HEK293 (cell line): ENCODE results near the gene SH3RF3.
A peak's percentile ranks its signal among the peaks of the same experiment; 100 is the strongest.

Source experiments
- CTCF ChIA-PET: fragments of 350-600 bp; formaldehyde crosslinking; extraction: SDS; loops from one replicate; lab custom pipeline; 2021; ENCODE audit warnings: antibody characterized with exemption; lab: Yijun Ruan, JAX
- POLR2A ChIA-PET: fragments of 300-600 bp; formaldehyde crosslinking; extraction: SDS; loops from one replicate; lab custom pipeline; 2020; ENCODE audit warnings: antibody characterized with exemption, inconsistent platforms; lab: Yijun Ruan, JAX
- H3K27ac ChIP-seq: fragments of 200-500 bp; sonication (Bioruptor generic); 2 replicates; pipeline ENCODE4 v1.5.1; 2014; ENCODE audit warnings: low read depth, low read length, control low read depth, inconsistent platforms; ENCODE audit errors: extremely low read depth
- H3K36me3 ChIP-seq, 2 experiments: fragments of 200-500 bp in 1 of 2; sonication (Bioruptor generic) in 1 of 2; 1 replicate in 1 of 2; 2 replicates in 1 of 2; pipeline ENCODE4 v1.5.1; 2014 to 2017; ENCODE audit warnings: inconsistent platforms in 2 of 2, low read length in 2 of 2; ENCODE audit not compliant: control insufficient read depth in 2 of 2, insufficient read depth in 1 of 2
- H3K4me1 ChIP-seq: fragments of 200-500 bp; sonication (Bioruptor generic); 2 replicates; pipeline ENCODE4 v1.5.1; 2014; ENCODE audit warnings: mild to moderate bottlenecking, low read length, inconsistent platforms; ENCODE audit not compliant: control insufficient read depth, insufficient read depth
- H3K4me3 ChIP-seq: 2 replicates; pipeline ENCODE4 v1.5.1; 2011; ENCODE audit warnings: low read depth, mild to moderate bottlenecking, control low read depth, low read length, moderate library complexity
- H3K9me3 ChIP-seq: fragments of 200-500 bp; sonication (Bioruptor generic); 2 replicates; pipeline ENCODE4 v1.5.1; 2014; ENCODE audit warnings: low read depth, low read length, inconsistent platforms; ENCODE audit not compliant: control insufficient read depth, insufficient read depth
- ELK4 ChIP-seq: IDR thresholded peaks from 2 replicates; pipeline ENCODE4 v1.6.1; 2011; ENCODE audit warnings: mild to moderate bottlenecking, low read depth, low read length, borderline replicate concordance
- HIC1 ChIP-seq: fragments of 450-650 bp; formaldehyde crosslinking; IDR thresholded peaks from 2 replicates; pipeline ENCODE4 v1.5.1; 2016; ENCODE audit warnings: missing biosample characterization, missing genetic modification characterization
- INSM2 ChIP-seq: fragments of 450-650 bp; formaldehyde crosslinking; IDR thresholded peaks from 2 replicates; pipeline ENCODE4 v1.5.1; 2016; ENCODE audit warnings: missing biosample characterization, missing genetic modification characterization
- SALL2 ChIP-seq: fragments of 450-650 bp; formaldehyde crosslinking; IDR thresholded peaks from 2 replicates; pipeline ENCODE4 v1.5.0; 2017; ENCODE audit warnings: missing biosample characterization, mild to moderate bottlenecking, missing genetic modification characterization, borderline replicate concordance
- SCRT1 ChIP-seq: fragments of 450-650 bp; formaldehyde crosslinking; IDR thresholded peaks from 2 replicates; pipeline ENCODE4 v1.5.1; 2016; ENCODE audit warnings: missing biosample characterization, missing genetic modification characterization, borderline replicate concordance
- WT1 ChIP-seq: fragments of 450-650 bp; formaldehyde crosslinking; IDR thresholded peaks from 2 replicates; pipeline ENCODE4 v1.5.1; 2016; ENCODE audit warnings: missing biosample characterization, missing genetic modification characterization
- ZIC2 ChIP-seq: fragments of 450-650 bp; formaldehyde crosslinking; IDR thresholded peaks from 2 replicates; pipeline ENCODE4 v1.5.1; 2016; ENCODE audit warnings: missing biosample characterization, missing genetic modification characterization
- ZNF140 ChIP-seq: fragments of 450-650 bp; formaldehyde crosslinking; IDR thresholded peaks from 2 replicates; pipeline ENCODE4 v1.5.1; 2016; ENCODE audit warnings: missing biosample characterization, missing genetic modification characterization
- ZNF223 ChIP-seq: fragments of 450-650 bp; formaldehyde crosslinking; IDR thresholded peaks from 2 replicates; pipeline ENCODE4 v1.5.1; 2016; ENCODE audit warnings: missing biosample characterization, missing genetic modification characterization
- ZNF24 ChIP-seq: fragments of 450-650 bp; formaldehyde crosslinking; IDR thresholded peaks from 2 replicates; pipeline ENCODE4 v1.5.1; 2016; ENCODE audit warnings: missing biosample characterization, missing genetic modification characterization
- ZNF248 ChIP-seq: fragments of 450-650 bp; formaldehyde crosslinking; IDR thresholded peaks from 2 replicates; pipeline ENCODE4 v1.5.1; 2017; ENCODE audit warnings: missing biosample characterization, missing genetic modification characterization
- ZNF302 ChIP-seq: fragments of 450-650 bp; formaldehyde crosslinking; IDR thresholded peaks from 2 replicates; pipeline ENCODE4 v1.5.1; 2016; ENCODE audit warnings: missing biosample characterization, missing genetic modification characterization, low read depth
- ZNF311 ChIP-seq: fragments of 450-650 bp; formaldehyde crosslinking; IDR thresholded peaks from 2 replicates; pipeline ENCODE4 v1.5.1; 2017; ENCODE audit warnings: missing biosample characterization, missing genetic modification characterization, borderline replicate concordance
- ZNF350 ChIP-seq: fragments of 450-650 bp; formaldehyde crosslinking; IDR thresholded peaks from 2 replicates; pipeline ENCODE4 v1.5.0; 2017; ENCODE audit warnings: missing biosample characterization, mild to moderate bottlenecking, missing genetic modification characterization
- ZNF521 ChIP-seq: fragments of 450-650 bp; formaldehyde crosslinking; IDR thresholded peaks from 2 replicates; pipeline ENCODE4 v1.5.1; 2017; ENCODE audit warnings: missing biosample characterization, mild to moderate bottlenecking, missing genetic modification characterization
- ZNF530 ChIP-seq: fragments of 450-650 bp; formaldehyde crosslinking; IDR thresholded peaks from 2 replicates; pipeline ENCODE4 v1.5.1; 2016; ENCODE audit warnings: low read depth, missing biosample characterization, missing genetic modification characterization
- ZNF585B ChIP-seq: fragments of 450-650 bp; formaldehyde crosslinking; IDR thresholded peaks from 2 replicates; pipeline ENCODE4 v1.5.1; 2016; ENCODE audit warnings: missing biosample characterization, missing genetic modification characterization
- ZNF610 ChIP-seq: fragments of 450-650 bp; formaldehyde crosslinking; IDR thresholded peaks from 2 replicates; pipeline ENCODE4 v1.5.1; 2016; ENCODE audit warnings: missing biosample characterization, missing genetic modification characterization, borderline replicate concordance
- ZNF626 ChIP-seq: fragments of 450-650 bp; sonication (Bioruptor Pico); formaldehyde crosslinking; IDR thresholded peaks from 2 replicates; pipeline ENCODE4 v1.5.1; 2018; ENCODE audit warnings: missing biosample characterization, missing genetic modification characterization, inconsistent platforms
- ZNF660 ChIP-seq: fragments of 450-650 bp; IDR thresholded peaks from 2 replicates; pipeline ENCODE4 v1.5.1; 2018; ENCODE audit warnings: missing biosample characterization, mild to moderate bottlenecking, missing genetic modification characterization
- ZNF701 ChIP-seq: fragments of 450-650 bp; formaldehyde crosslinking; IDR thresholded peaks from 2 replicates; pipeline ENCODE4 v1.5.1; 2016; ENCODE audit warnings: missing biosample characterization, missing genetic modification characterization
- ZNF76 ChIP-seq: fragments of 450-650 bp; formaldehyde crosslinking; IDR thresholded peaks from 2 replicates; pipeline ENCODE4; 2016; ENCODE audit warnings: low read depth, missing biosample characterization, missing genetic modification characterization, borderline replicate concordance
- ZNF785 ChIP-seq: fragments of 450-650 bp; formaldehyde crosslinking; IDR thresholded peaks from 2 replicates; pipeline ENCODE4 v1.5.1; 2016; ENCODE audit warnings: missing biosample characterization, missing genetic modification characterization
- ZSCAN5A ChIP-seq: fragments of 450-650 bp; formaldehyde crosslinking; IDR thresholded peaks from 2 replicates; pipeline ENCODE4 v1.5.1; 2016; ENCODE audit warnings: missing biosample characterization, missing genetic modification characterization
- ZXDB ChIP-seq: fragments of 450-650 bp; formaldehyde crosslinking; IDR thresholded peaks from 2 replicates; pipeline ENCODE4 v1.5.1; 2016; ENCODE audit warnings: missing biosample characterization, missing genetic modification characterization

The SH3RF3 gene

GRCh38 chr2:109153005-109153784, 24.2 kb downstream of the SH3RF3 start:
- Histone ChIP-seq H3K9me3 (no peaks in the 10 kb centered on the region), H3K4me3 (no peak overlapping the region), H3K4me1 (no peaks in the 10 kb centered on the region; the same call in 1 of the 2 replicates), H3K27ac (no peak overlapping the region), H3K36me3 (no peaks in the 10 kb centered on the region)
- no peak for TF ChIP-seq INSM2 (tag by site-specific recombination)
- TF ChIP-seq ZXDB (tag by site-specific recombination), result no peak
- TF ChIP-seq ELK4, result no peak
- no peak for TF ChIP-seq SALL2 (tag by site-specific recombination)
- no peak for TF ChIP-seq HIC1 (tag by site-specific recombination)
- TF ChIP-seq ZIC2, result 0 out of 2 replicates have a peak, but pooled peaks have one; percentile 17
- TF ChIP-seq ZNF701, result no peak
- no peak for TF ChIP-seq ZNF521 (tag by site-specific recombination)
- ChIA-PET POLR2A (no interaction called here), CTCF (interaction anchor here (0.7 to 0.8 kb wide), 2 partner anchors 10 to 30 kb away, joined by 3 read pairs; no protein-coding TSS in a partner anchor)

GRCh38 chr2:109153807-109154206, 24.8 kb downstream of the SH3RF3 start:
- TF ChIP-seq ZNF610 (no peak), ZNF248 (no peak), WT1 (tag by site-specific recombination) (no peak), ZNF140 (tag by site-specific recombination) (no peak), ZNF302 (tag by site-specific recombination) (no peak), ZNF76 (no peak), ZNF223 (no peak), ZNF585B (tag by site-specific recombination) (no peak), ZNF660 (tag by site-specific recombination) (no peak), ZNF785 (tag by site-specific recombination) (no peak), ZNF530 (no peak), ZNF311 (tag by site-specific recombination) (no peak), ZNF350 (tag by site-specific recombination) (no peak), ZSCAN5A (tag by site-specific recombination) (no peak), ZNF626 (no peak), ZNF24 (tag by site-specific recombination) (no peak), SCRT1 (tag by site-specific recombination) (no peak)
- H3K36me3 ChIP-seq, result no peaks in the 10 kb centered on the region
- no peak overlapping the region for H3K27ac ChIP-seq
- H3K4me1 ChIP-seq, result no peaks in the 10 kb centered on the region; the same call in 1 of the 2 replicates
- no peaks in the 10 kb centered on the region for H3K9me3 ChIP-seq
- ChIA-PET CTCF (no interaction called here), POLR2A (no interaction called here)
- no peak overlapping the region for H3K4me3 ChIP-seq
